ENCODE data around the gene ZC3H7A. TPM values are rescaled to one million over a fixed set of nuclear protein-coding genes. Genes with fewer than 3 reads are reported as not detected.

ZC3H7A gene
- total and polyA plus RNA-seq, 9 of the 15 experiments (the other 6 are each of a cell fraction or from before 2014, with no cell fraction given): 19.8 to 49.1 (median 28.2) TPM

DNA sequence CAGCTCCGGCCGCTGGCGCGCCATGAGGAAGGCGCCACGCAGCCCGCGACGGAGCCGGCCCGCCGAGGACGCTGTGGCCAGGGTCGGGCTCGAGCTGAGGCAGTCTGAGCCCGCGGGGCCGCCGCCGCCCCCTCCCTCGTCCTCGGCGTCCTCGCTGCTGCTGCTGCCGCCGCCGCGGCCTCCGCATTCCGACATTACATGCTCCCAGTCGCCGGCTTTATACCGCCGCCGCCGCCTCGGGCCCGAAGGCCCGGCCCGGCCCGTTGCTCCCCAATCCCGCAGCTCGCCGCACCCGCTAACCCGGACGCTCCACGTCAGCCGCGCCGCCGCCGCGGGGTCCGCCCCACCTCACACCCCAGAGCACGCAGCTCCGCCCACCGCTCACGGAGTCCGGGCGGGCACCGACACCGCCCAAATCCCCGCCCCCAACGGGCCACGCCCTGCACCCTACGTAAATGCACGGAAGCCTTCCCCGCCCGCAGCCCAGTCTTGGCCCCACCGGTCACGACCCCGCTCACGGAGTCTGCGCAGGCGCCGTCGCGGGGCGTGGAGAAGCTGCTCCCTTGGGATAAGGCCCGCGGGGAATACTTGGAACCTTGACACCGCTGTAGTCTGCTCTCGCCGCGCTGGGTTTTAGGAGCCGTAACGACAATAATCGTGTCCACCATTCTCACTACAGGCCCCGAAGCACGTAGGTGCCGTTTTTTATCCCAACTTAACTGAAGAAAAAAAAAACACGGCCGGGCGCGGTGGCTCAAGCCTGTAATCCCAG, 54.3 kb downstream of the ZC3H7A start, which contains the start of gene TXNDC11 (continued):
- TF ChIP-seq THAP12 (CRISPR knock-in tag; IDR thresholded peaks at IDR 0.05) (peak; percentile 91), TAF15 (IDR thresholded peaks at IDR 0.05; ENCODE audit: low read depth, low read length) (no peak), KLF10 (CRISPR knock-in tag; IDR thresholded peaks at IDR 0.05) (no peak), REST (IDR thresholded peaks at IDR 0.05; ENCODE audit: borderline replicate concordance) (no peak), REST (CRISPR knock-in tag; IDR thresholded peaks at IDR 0.05; ENCODE audit: low read depth) (0 out of 2 replicates have a peak, but pooled peaks have one; percentile 45), BRCA1 (IDR thresholded peaks at IDR 0.05) (no peak), BRCA1 (CRISPR knock-in tag; IDR thresholded peaks at IDR 0.05) (no peak), FOXK2 (conservative IDR thresholded peaks at IDR 0.05 in 1 of 2, IDR thresholded peaks at IDR 0.05 in 1 of 2; ENCODE audit: low read depth in 2 of 2) (no peak; a peak in 2 of 4 replicates), PURB (CRISPR knock-in tag; IDR thresholded peaks at IDR 0.05; ENCODE audit: low read depth) (no peak), ZNF274 (IDR thresholded peaks at IDR 0.05; ENCODE audit: borderline replicate concordance, low read depth, low read length) (no peak), DDX20 (tag; IDR thresholded peaks at IDR 0.05; ENCODE audit: low read depth) (no peak), SAP30 (IDR thresholded peaks at IDR 0.05; ENCODE audit: borderline replicate concordance, insufficient read depth, low read depth, low read length, poor library complexity, severe bottlenecking) (no peak), XRCC3 (IDR thresholded peaks at IDR 0.05) (no peak), XRCC4 (IDR thresholded peaks at IDR 0.05; ENCODE audit: extremely low read depth, insufficient read depth, insufficient read length) (no peak), HLTF (IDR thresholded peaks at IDR 0.05) (no peak)
